ENCODE data around the gene MASP1. TPM values are rescaled to one million over a fixed set of nuclear protein-coding genes. Genes with fewer than 3 reads are reported as not detected.

MASP1 gene
- polyA plus RNA-seq, 1 donor (not counting 4 experiments of a cell fraction or from before 2014, with no cell fraction given): not detected

DNA sequence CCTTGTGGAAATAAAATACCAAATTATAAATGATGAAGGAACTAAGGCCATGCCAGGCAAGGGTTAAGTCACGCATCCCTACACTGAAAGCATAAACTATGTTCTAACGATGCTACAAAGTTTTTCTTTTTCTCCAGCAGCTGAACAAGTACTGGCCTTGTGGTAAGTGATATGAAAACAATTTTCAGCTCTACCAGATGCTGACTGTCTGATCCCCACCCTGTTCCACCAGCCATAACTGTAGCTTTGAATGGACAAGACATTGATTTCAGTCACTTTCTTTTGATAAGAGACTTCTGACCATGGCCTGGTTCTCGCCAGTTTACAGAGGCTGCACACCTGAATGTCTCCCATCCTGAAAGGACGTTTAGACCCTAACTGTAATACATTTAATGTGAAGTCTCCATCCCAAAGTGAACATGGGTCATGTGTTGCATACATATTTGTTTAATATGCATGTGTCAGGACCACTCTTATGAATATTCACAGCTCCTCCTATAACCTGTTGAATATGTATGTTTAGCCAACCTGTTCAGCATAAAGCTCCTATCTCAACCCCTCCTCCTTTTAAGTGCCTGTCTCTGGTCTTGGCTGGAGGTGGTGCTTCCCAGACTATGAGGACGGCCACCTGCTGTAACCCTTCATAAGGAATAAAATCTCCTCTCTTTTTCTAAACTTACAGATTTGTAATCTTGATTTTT, 33.4 kb downstream of the MASP1 start:
- FAIRE-seq: no peak
- Histone ChIP-seq H3K27ac (ENCODE audit: control insufficient read depth, insufficient read depth, low read length) (no peak overlapping the region), H3K4me1 (ENCODE audit: control insufficient read depth, extremely low read depth, insufficient read depth, low read length) (no peaks in the 10 kb centered on the region)

GRCh38 chr3:187257471-187257870, 34.1 kb downstream of the MASP1 start:
- no peak overlapping the region for H3K4me2 ChIP-seq (ENCODE audit: control insufficient read depth, extremely low read depth, insufficient read depth, low read depth, low read length)
- H4K20me1 ChIP-seq (ENCODE audit: control insufficient read depth, extremely low read depth, insufficient read depth, low read length): no peaks in the 10 kb centered on the region
- no peaks in the 10 kb centered on the region for H3K36me3 ChIP-seq (ENCODE audit: control insufficient read depth in 2 of 2, extremely low read depth in 1 of 2, insufficient read depth in 2 of 2, low read length in 2 of 2)
- dilution Hi-C loops (cut with MboI; ENCODE audit: extremely low pct_ligation_motif_present, low sequenced_read_pairs): no loop called here
- H3K9me3 ChIP-seq (ENCODE audit: control insufficient read depth, low read depth, low read length): no peaks in the 10 kb centered on the region
- no peak for FAIRE-seq
- no peaks in the 10 kb centered on the region for H3K9me1 ChIP-seq (ENCODE audit: control insufficient read depth, extremely low read depth, insufficient read depth, low read length)
- H3K79me2 ChIP-seq (ENCODE audit: control insufficient read depth, insufficient read depth, low read length): no peaks in the 10 kb centered on the region
- no peaks in the 10 kb centered on the region for H3K27me3 ChIP-seq (ENCODE audit: control insufficient read depth, extremely low read depth, insufficient read depth, low read length)
- H3K4me1 ChIP-seq (ENCODE audit: control insufficient read depth, extremely low read depth, insufficient read depth, low read length): no peaks in the 10 kb centered on the region
- no peak overlapping the region for H2AFZ ChIP-seq (ENCODE audit: control insufficient read depth, low read length)
- no peak overlapping the region for H3K27ac ChIP-seq (ENCODE audit: control insufficient read depth, insufficient read depth, low read length)
- no peak overlapping the region for H3K4me3 ChIP-seq (ENCODE audit: control insufficient read depth in 2 of 3, extremely low read depth in 1 of 3, insufficient read depth in 2 of 3, low read depth in 1 of 3, low read length in 3 of 3)
- no peak for TF ChIP-seq CTCF (optimal IDR thresholded peaks at IDR 0.05 in 1 of 3, IDR thresholded peaks at IDR 0.05 in 1 of 3, conservative IDR thresholded peaks at IDR 0.05 in 1 of 3; ENCODE audit: extremely low read depth in 1 of 3, insufficient read depth in 2 of 3, low read length in 3 of 3)
- no peak for TF ChIP-seq EZH2 (IDR thresholded peaks at IDR 0.05; ENCODE audit: low read length)
- no peak for DNase-seq (ENCODE audit: low read depth, low spot score)
- no peak overlapping the region for H3K9ac ChIP-seq (ENCODE audit: control insufficient read depth, extremely low read depth, insufficient read depth, low read length)

More for the DNA sequence above, 33.4 kb downstream of the MASP1 start:
- dilution Hi-C loops (cut with MboI; ENCODE audit: extremely low pct_ligation_motif_present, low sequenced_read_pairs): no loop called here
- no peak overlapping the region for H3K4me3 ChIP-seq (ENCODE audit: control insufficient read depth in 2 of 3, extremely low read depth in 1 of 3, insufficient read depth in 2 of 3, low read depth in 1 of 3, low read length in 3 of 3)
- no peaks in the 10 kb centered on the region for H3K27me3 ChIP-seq (ENCODE audit: control insufficient read depth, extremely low read depth, insufficient read depth, low read length)
- H3K9ac ChIP-seq (ENCODE audit: control insufficient read depth, extremely low read depth, insufficient read depth, low read length): no peak overlapping the region
- TF ChIP-seq CTCF (optimal IDR thresholded peaks at IDR 0.05 in 1 of 3, IDR thresholded peaks at IDR 0.05 in 1 of 3, conservative IDR thresholded peaks at IDR 0.05 in 1 of 3; ENCODE audit: extremely low read depth in 1 of 3, insufficient read depth in 2 of 3, low read length in 3 of 3): no peak
- TF ChIP-seq EZH2 (IDR thresholded peaks at IDR 0.05; ENCODE audit: low read length): no peak
- H2AFZ ChIP-seq (ENCODE audit: control insufficient read depth, low read length): no peak overlapping the region
- H3K4me2 ChIP-seq (ENCODE audit: control insufficient read depth, extremely low read depth, insufficient read depth, low read depth, low read length): no peak overlapping the region
- H3K9me1 ChIP-seq (ENCODE audit: control insufficient read depth, extremely low read depth, insufficient read depth, low read length): no peaks in the 10 kb centered on the region
- DNase-seq (ENCODE audit: low read depth, low spot score): no peak
- H3K9me3 ChIP-seq (ENCODE audit: control insufficient read depth, low read depth, low read length): no peaks in the 10 kb centered on the region
- no peaks in the 10 kb centered on the region for H3K36me3 ChIP-seq (ENCODE audit: control insufficient read depth in 2 of 2, extremely low read depth in 1 of 2, insufficient read depth in 2 of 2, low read length in 2 of 2)
- no peaks in the 10 kb centered on the region for H3K79me2 ChIP-seq (ENCODE audit: control insufficient read depth, insufficient read depth, low read length)
- no peaks in the 10 kb centered on the region for H4K20me1 ChIP-seq (ENCODE audit: control insufficient read depth, extremely low read depth, insufficient read depth, low read length)
